Astrocyte (in vitro differentiated cells and primary cell): Measurements from ENCODE around the gene CDK14. TPM values are rescaled to one million over a fixed set of nuclear protein-coding genes. Genes with fewer than 3 reads are reported as not detected.

Experiments
- DNase-seq: peaks from one replicate; pipeline ENCODE4 v3.0.0-alpha.2; 2010; ENCODE audit warnings: low read depth
- FAIRE-seq: peaks from 2 replicates; lab custom pipeline; 2011; peaks lifted over from hg19 to GRCh38; lab: Jason Lieb, UNC
- H2AFZ ChIP-seq: 2 replicates; pipeline ENCODE4 v1.6.0; 2012; ENCODE audit warnings: low read depth, low read length, inconsistent platforms
- H3K27ac ChIP-seq: 2 replicates; pipeline ENCODE4 v1.5.1; 2011; ENCODE audit warnings: low read depth, low read length, inconsistent platforms
- H3K27me3 ChIP-seq: 2 replicates; pipeline ENCODE4 v1.6.0; 2011; ENCODE audit warnings: low read length, inconsistent platforms; ENCODE audit not compliant: insufficient read depth
- H3K36me3 ChIP-seq: 2 replicates; pipeline ENCODE4 v1.5.1; 2011; ENCODE audit warnings: low read length, inconsistent platforms; ENCODE audit not compliant: insufficient read depth
- H3K4me1 ChIP-seq: 2 replicates; pipeline ENCODE4 v1.5.1; 2011; ENCODE audit warnings: low read length, inconsistent platforms; ENCODE audit not compliant: insufficient read depth
- H3K4me2 ChIP-seq: 2 replicates; pipeline ENCODE4 v1.6.0; 2012; ENCODE audit warnings: low read length, inconsistent platforms
- H3K4me3 ChIP-seq: 2 replicates; pipeline ENCODE4 v1.5.1; 2011; ENCODE audit warnings: low read depth, mild to moderate bottlenecking, low read length, inconsistent platforms; ENCODE audit not compliant: insufficient read depth
- H3K79me2 ChIP-seq: 2 replicates; pipeline ENCODE4 v1.6.0; 2012; ENCODE audit warnings: mild to moderate bottlenecking, low read length, inconsistent platforms; ENCODE audit not compliant: insufficient read depth
- H3K9ac ChIP-seq: 2 replicates; pipeline ENCODE4 v1.6.0; 2012; ENCODE audit warnings: mild to moderate bottlenecking, low read length, inconsistent platforms
- H3K9me3 ChIP-seq: 2 replicates; pipeline ENCODE4 v1.5.1; 2012; ENCODE audit warnings: low read depth, mild to moderate bottlenecking, low read length, inconsistent platforms; ENCODE audit not compliant: insufficient read depth
- H4K20me1 ChIP-seq: 2 replicates; pipeline ENCODE4 v1.6.0; 2012; ENCODE audit warnings: low read length, inconsistent platforms; ENCODE audit not compliant: insufficient read depth
- H3K27ac Mint-ChIP-seq: one replicate; pipeline ENCODE4 v1.8.0; 2021; ENCODE audit warnings: mild to moderate bottlenecking, mixed read lengths; ENCODE audit not compliant: unreplicated experiment
- H3K27me3 Mint-ChIP-seq: one replicate; pipeline ENCODE4 v1.8.0; 2021; ENCODE audit warnings: low read depth, mixed read lengths; ENCODE audit not compliant: unreplicated experiment
- H3K36me3 Mint-ChIP-seq: one replicate; pipeline ENCODE4 v1.8.0; 2021; ENCODE audit warnings: low read depth, mixed read lengths; ENCODE audit not compliant: unreplicated experiment
- H3K4me1 Mint-ChIP-seq: one replicate; pipeline ENCODE4 v1.8.0; 2021; ENCODE audit warnings: low read depth, mixed read lengths; ENCODE audit not compliant: unreplicated experiment
- H3K4me3 Mint-ChIP-seq: one replicate; pipeline ENCODE4 v1.8.0; 2021; ENCODE audit warnings: mild to moderate bottlenecking, moderate library complexity, mixed read lengths; ENCODE audit not compliant: unreplicated experiment
- H3K9me3 Mint-ChIP-seq: one replicate; pipeline ENCODE4 v1.8.0; 2021; ENCODE audit warnings: mild to moderate bottlenecking, mixed read lengths; ENCODE audit not compliant: unreplicated experiment
- EZH2 ChIP-seq: IDR thresholded peaks from 2 replicates; pipeline ENCODE4 v1.6.1; 2012; ENCODE audit warnings: mild to moderate bottlenecking, low read length, inconsistent platforms; ENCODE audit not compliant: insufficient read depth
- total RNA-seq: library from RNA; stranded (reverse); gene quantifications from 2 replicates; pipeline ENCODE4 v1.2.1, GENCODE V29; 2021
- TF ChIP-seq, protein P1 (sequence below): IDR thresholded peaks from 2 replicates; pipeline ENCODE4 v1.5.1; 2011; ENCODE audit warnings: low read depth, mild to moderate bottlenecking, inconsistent platforms, low read length, moderate library complexity; ENCODE audit not compliant: insufficient read depth

The CDK14 gene
- total RNA-seq, 1 donor from 2014 or later: 30.2 TPM

- TF ChIP-seq, protein P1, sequence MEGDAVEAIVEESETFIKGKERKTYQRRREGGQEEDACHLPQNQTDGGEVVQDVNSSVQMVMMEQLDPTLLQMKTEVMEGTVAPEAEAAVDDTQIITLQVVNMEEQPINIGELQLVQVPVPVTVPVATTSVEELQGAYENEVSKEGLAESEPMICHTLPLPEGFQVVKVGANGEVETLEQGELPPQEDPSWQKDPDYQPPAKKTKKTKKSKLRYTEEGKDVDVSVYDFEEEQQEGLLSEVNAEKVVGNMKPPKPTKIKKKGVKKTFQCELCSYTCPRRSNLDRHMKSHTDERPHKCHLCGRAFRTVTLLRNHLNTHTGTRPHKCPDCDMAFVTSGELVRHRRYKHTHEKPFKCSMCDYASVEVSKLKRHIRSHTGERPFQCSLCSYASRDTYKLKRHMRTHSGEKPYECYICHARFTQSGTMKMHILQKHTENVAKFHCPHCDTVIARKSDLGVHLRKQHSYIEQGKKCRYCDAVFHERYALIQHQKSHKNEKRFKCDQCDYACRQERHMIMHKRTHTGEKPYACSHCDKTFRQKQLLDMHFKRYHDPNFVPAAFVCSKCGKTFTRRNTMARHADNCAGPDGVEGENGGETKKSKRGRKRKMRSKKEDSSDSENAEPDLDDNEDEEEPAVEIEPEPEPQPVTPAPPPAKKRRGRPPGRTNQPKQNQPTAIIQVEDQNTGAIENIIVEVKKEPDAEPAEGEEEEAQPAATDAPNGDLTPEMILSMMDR: no peak
- TF ChIP-seq EZH2: no peak
- H3K36me3 Mint-ChIP-seq: peaks cover 6% of the 10 kb centered on the region
- DNase-seq (no peak), FAIRE-seq (no peak)
- Histone ChIP-seq H3K27ac (no peak overlapping the region), H4K20me1 (no peaks in the 10 kb centered on the region), H3K79me2 (peaks cover 4% of the 10 kb centered on the region), H3K36me3 (no peaks in the 10 kb centered on the region), H3K9me3 (no peaks in the 10 kb centered on the region), H3K4me3 (no peak overlapping the region), H2AFZ (no peak overlapping the region), H3K27me3 (no peaks in the 10 kb centered on the region), H3K9ac (no peak overlapping the region), H3K4me1 (peaks cover 21% of the 10 kb centered on the region), H3K4me2 (no peak overlapping the region)
- H3K4me3 Mint-ChIP-seq: no peak overlapping the region
- H3K27ac Mint-ChIP-seq: no peak overlapping the region
- H3K4me1 Mint-ChIP-seq: peaks cover 22% of the 10 kb centered on the region
- peaks cover 4% of the 10 kb centered on the region for H3K9me3 Mint-ChIP-seq
- H3K27me3 Mint-ChIP-seq: no peaks in the 10 kb centered on the region
Observed at GRCh38 chr7:90818341-90818740, 222.2 kb downstream of the CDK14 start.

- no peaks in the 10 kb centered on the region for H4K20me1 ChIP-seq
- Mint-ChIP-seq H3K4me1 (peaks cover 16% of the 10 kb centered on the region), H3K27me3 (no peaks in the 10 kb centered on the region), H3K9me3 (no peaks in the 10 kb centered on the region), H3K27ac (no peak overlapping the region), H3K4me3 (no peak overlapping the region), H3K36me3 (peaks cover 3% of the 10 kb centered on the region)
- FAIRE-seq: no peak
- H3K27me3 ChIP-seq: no peaks in the 10 kb centered on the region
- no peak overlapping the region for H3K4me3 ChIP-seq
- no peaks in the 10 kb centered on the region for H3K9me3 ChIP-seq
- H3K4me1 ChIP-seq: peaks cover 30% of the 10 kb centered on the region
- H2AFZ ChIP-seq: no peak overlapping the region
- H3K79me2 ChIP-seq: peaks cover 4% of the 10 kb centered on the region
- H3K36me3 ChIP-seq: no peaks in the 10 kb centered on the region
- no peak overlapping the region for H3K27ac ChIP-seq
- H3K9ac ChIP-seq: no peak overlapping the region
- TF ChIP-seq, protein P1: no peak
- no peak for TF ChIP-seq EZH2
- H3K4me2 ChIP-seq: no peak overlapping the region
- DNase-seq: no peak
Observed at GRCh38 chr7:90821961-90822620, 226.0 kb downstream of the CDK14 start.
